HUES6 (cell line): Measurements from ENCODE around the gene NDE1.
"Not testable (repeated sequence)": the region's sequence is repeated elsewhere in the genome, so short reads cannot be mapped to it uniquely, and the experiment has no call there.

ENCODE experiments used
- H3K27ac ChIP-seq: 2 replicates; pipeline ENCODE4 v1.7.0; 2013; ENCODE audit warnings: low read depth, mild to moderate bottlenecking, low read length, inconsistent platforms
- H3K27me3 ChIP-seq: 2 replicates; pipeline ENCODE4 v1.6.1; 2013; ENCODE audit warnings: low read length; ENCODE audit not compliant: control insufficient read depth, insufficient read depth
- H3K36me3 ChIP-seq: 2 replicates; pipeline ENCODE4 v1.6.1; 2013; ENCODE audit warnings: low read length; ENCODE audit not compliant: control insufficient read depth, insufficient read depth
- H3K4me1 ChIP-seq: 2 replicates; pipeline ENCODE4 v1.6.1; 2013; ENCODE audit warnings: low read length; ENCODE audit not compliant: control insufficient read depth, insufficient read depth
- H3K4me3 ChIP-seq: 2 replicates; pipeline ENCODE4 v1.5.1; 2013; ENCODE audit warnings: low read depth, low read length
- H3K9ac ChIP-seq: one replicate; pipeline ENCODE4 v1.6.1; 2013; ENCODE audit warnings: mild to moderate bottlenecking, low read length
- H3K9me3 ChIP-seq: 2 replicates; pipeline ENCODE4 v1.6.1; 2013; ENCODE audit warnings: low read depth, low read length; ENCODE audit not compliant: control insufficient read depth, insufficient read depth

Gene NDE1

DNA sequence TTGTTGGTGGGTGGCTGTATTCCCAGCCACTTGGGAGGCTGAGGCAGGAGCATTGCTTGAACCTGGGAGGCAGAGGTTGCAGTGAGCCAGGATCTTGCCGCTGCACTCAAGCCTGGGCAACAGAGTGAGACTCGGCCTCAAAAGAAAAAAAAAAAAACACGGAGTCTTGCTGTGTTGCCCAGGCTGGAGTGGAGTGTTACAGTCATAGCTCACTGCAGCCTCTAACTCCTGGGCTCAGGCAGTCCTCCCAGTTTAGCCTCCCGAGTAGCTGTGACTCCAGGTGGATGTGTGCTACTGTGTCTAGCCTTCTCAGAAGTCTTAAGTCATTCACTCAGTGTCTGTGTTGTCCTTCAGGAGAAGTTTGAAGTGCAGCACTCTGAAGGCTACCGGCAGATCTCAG is 27.4 kb downstream of the NDE1 start:
- Histone ChIP-seq H3K9ac (no peak overlapping the region), H3K4me3 (no peak overlapping the region), H3K36me3 (peaks cover 34% of the 10 kb centered on the region), H3K9me3 (no peaks in the 10 kb centered on the region), H3K27ac (no peak overlapping the region), H3K27me3 (no peaks in the 10 kb centered on the region), H3K4me1 (peaks cover 8% of the 10 kb centered on the region; the same call in 1 of the 2 replicates)

DNA sequence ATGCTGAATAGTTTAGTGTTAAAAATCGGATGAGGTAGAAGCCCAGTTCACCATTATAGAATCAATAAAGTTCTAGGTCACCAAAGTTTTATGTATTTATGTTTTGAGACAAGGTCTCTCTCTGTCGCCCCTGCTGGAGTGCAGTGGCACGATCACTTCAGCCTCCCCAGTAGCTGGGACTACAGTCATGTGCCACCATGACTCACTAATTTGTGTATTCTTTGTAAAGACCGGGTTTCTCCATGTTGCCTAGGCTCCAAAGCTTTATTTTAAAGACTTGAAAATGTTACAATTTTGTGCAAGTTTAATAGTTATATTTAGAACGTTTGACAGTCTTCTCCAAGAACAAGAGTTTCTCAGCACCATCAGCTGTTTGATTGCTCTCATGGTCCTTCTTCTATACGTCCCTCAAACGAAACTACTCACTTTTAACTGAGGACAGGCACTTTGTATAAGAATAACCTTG is 32.1 kb downstream of the NDE1 start:
- no peaks in the 10 kb centered on the region for H3K9me3 ChIP-seq
- H3K4me3 ChIP-seq = no peak overlapping the region
- 0 out of 2 replicates have a peak, but pooled peaks cover 3% of the 10 kb centered on the region for H3K4me1 ChIP-seq
- peak overlapping the region; percentile 69 for H3K27ac ChIP-seq
- no peak overlapping the region for H3K9ac ChIP-seq
- H3K27me3 ChIP-seq = no peaks in the 10 kb centered on the region
- peaks cover 53% of the 10 kb centered on the region for H3K36me3 ChIP-seq

DNA sequence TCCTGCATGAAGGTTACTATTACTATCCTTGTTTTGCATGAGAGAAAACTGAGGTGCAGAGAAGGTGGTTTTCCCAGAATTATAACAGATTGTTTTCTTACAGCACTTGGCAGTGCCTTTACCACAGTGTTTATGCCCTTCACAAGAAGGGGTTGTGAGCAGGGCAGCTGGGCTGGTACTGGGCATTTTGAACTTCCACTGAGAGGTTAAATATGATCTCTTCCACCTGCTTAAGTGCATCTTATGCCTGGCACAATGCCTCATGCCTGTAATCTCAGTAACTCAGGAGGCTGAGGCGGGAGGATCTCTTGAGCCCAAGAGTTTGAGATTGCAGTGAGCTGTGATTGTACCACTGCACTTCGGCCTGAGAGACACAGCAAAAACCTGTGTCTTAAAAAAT is 36.2 kb downstream of the NDE1 start:
- Histone ChIP-seq H3K27ac (no peak overlapping the region), H3K4me3 (no peak overlapping the region), H3K27me3 (no peaks in the 10 kb centered on the region), H3K4me1 (0 out of 2 replicates have a peak, but pooled peaks cover 3% of the 10 kb centered on the region), H3K36me3 (peaks cover 57% of the 10 kb centered on the region), H3K9ac (no peak overlapping the region), H3K9me3 (no peaks in the 10 kb centered on the region)

- no peak overlapping the region for H3K4me3 ChIP-seq
- no peaks in the 10 kb centered on the region for H3K9me3 ChIP-seq
- H3K27me3 ChIP-seq = no peaks in the 10 kb centered on the region
- no peaks in the 10 kb centered on the region for H3K4me1 ChIP-seq
- no peak overlapping the region for H3K9ac ChIP-seq
- H3K27ac ChIP-seq = no peak overlapping the region
- peaks cover 78% of the 10 kb centered on the region for H3K36me3 ChIP-seq
Measured at GRCh38 chr16:15689290-15689689, 39.2 kb downstream of the NDE1 start.

DNA sequence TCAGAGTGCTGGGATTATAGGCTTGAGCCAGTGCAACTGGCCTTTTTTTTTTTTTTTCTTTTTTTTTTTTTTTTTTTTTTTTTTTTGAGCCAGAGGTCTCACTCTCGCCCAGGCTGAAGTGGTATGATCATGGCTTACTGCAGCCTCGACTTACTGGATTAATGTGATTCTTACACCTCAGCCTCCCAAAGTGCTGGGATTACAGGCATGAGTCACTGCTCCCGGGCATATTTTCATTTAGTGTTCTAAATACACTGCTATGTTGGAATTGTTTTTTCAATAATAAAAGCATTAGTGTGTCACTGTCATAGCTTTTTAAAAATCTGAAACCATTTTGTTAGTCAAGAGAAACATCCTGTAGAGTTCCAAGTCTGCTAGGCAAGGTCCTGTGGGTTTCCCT is 40.3 kb downstream of the NDE1 start:
- H3K9me3 ChIP-seq = no peaks in the 10 kb centered on the region
- H3K27me3 ChIP-seq = no peaks in the 10 kb centered on the region
- H3K9ac ChIP-seq = no peak overlapping the region
- peaks cover 83% of the 10 kb centered on the region for H3K36me3 ChIP-seq
- H3K4me3 ChIP-seq = no peak overlapping the region
- H3K27ac ChIP-seq = no peak overlapping the region
- H3K4me1 ChIP-seq = no peaks in the 10 kb centered on the region

DNA sequence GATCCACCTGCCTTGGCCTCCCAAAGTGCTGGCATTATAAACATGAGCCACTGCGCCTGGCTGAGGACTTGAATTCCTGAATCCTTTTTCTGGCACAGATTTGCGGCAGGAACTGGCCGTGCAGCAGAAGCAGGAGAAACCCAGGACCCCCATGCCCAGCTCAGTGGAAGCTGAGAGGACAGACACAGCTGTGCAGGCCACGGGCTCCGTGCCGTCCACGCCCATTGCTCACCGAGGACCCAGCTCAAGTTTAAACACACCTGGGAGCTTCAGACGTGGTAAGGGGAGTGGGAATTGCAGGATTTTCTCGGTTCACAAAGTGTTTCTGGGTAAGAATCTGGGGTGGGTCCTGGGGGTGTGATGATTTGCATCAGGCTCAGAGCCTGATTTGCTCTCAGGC is 41.0 kb downstream of the NDE1 start:
- Histone ChIP-seq H3K27me3 (no peaks in the 10 kb centered on the region), H3K9me3 (no peaks in the 10 kb centered on the region), H3K4me3 (no peak overlapping the region), H3K27ac (no peak overlapping the region), H3K36me3 (peaks cover 82% of the 10 kb centered on the region), H3K9ac (no peak overlapping the region), H3K4me1 (no peaks in the 10 kb centered on the region)

GRCh38 chr16:15692508-15692907 is 42.5 kb downstream of the NDE1 start:
- H3K27ac ChIP-seq, H3K4me3 ChIP-seq, H3K9ac ChIP-seq, H3K4me1 ChIP-seq, H3K27me3 ChIP-seq, H3K9me3 ChIP-seq: not testable (repeated sequence)
- peaks cover 81% of the 10 kb centered on the region for H3K36me3 ChIP-seq

GRCh38 chr16:15694499-15694898 is 44.5 kb downstream of the NDE1 start:
- Histone ChIP-seq H3K36me3 (peaks cover 82% of the 10 kb centered on the region), H3K9ac (no peak overlapping the region), H3K9me3 (no peaks in the 10 kb centered on the region), H3K4me3 (no peak overlapping the region), H3K27ac (no peak overlapping the region), H3K4me1 (no peaks in the 10 kb centered on the region), H3K27me3 (no peaks in the 10 kb centered on the region)

GRCh38 chr16:15699819-15700218 is 49.8 kb downstream of the NDE1 start:
- Histone ChIP-seq H3K4me1 (no peaks in the 10 kb centered on the region), H3K9ac (no peak overlapping the region), H3K36me3 (peaks cover 53% of the 10 kb centered on the region), H3K4me3 (no peak overlapping the region), H3K9me3 (no peaks in the 10 kb centered on the region), H3K27me3 (no peaks in the 10 kb centered on the region), H3K27ac (no peak overlapping the region)

- no peak overlapping the region for H3K27ac ChIP-seq
- no peak overlapping the region for H3K9ac ChIP-seq
- peaks cover 50% of the 10 kb centered on the region for H3K36me3 ChIP-seq
Measured at GRCh38 chr16:15701367-15701766, 51.3 kb downstream of the NDE1 start.

DNA sequence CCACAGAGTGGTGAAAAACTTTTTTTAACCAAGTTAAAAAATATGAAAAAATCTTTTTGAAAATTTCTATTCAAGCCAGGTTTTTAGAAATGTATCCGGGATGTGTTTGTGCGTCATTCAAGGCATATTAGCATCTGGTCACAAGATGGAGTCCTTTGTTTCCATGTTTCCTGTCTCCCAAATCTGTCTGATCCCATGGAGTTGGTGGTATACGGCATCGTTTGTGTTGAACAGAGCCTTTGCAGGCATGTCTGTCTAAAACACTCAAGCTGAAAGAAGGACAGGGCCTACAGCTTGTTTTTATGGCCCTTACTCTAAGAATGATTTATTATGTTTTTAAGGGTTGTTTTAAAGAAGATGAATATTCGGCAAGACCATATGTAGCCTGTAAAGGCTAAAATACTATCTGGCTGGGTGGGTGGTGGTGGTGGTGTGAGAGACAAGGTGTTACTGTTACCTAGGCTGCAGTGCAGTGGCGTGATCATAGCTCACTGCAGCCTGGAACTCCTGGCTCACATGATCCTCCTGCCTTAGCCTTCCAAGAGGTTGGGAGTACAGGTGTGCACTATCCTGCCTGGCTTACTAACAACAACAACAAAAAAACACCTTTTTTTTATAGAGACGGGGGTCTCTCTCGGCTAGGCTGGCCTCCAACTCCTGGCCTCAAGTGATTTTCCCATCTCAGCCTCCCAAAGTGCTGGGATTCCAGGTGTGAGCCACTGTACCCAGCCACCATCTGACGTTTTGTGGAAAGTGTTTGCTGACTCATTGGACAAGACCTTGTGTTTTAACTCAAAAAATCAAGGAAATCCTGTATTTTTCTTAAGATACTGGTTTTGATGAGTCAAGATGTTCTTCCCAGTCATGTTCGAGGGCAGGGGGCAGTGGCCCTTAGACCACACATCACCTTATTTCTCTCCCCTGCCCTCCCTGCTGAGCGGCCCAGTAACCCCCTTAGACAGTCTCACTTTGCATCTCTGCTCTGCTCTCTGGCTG is 52.2 kb downstream of the NDE1 start:
- Histone ChIP-seq H3K4me3 (no peak overlapping the region), H3K27ac (no peak overlapping the region), H3K36me3 (peaks cover 41% of the 10 kb centered on the region)

More at GRCh38 chr16:15701367-15701766, 51.3 kb downstream of the NDE1 start:
- H3K4me1 ChIP-seq = no peaks in the 10 kb centered on the region
- no peaks in the 10 kb centered on the region for H3K9me3 ChIP-seq
- no peak overlapping the region for H3K4me3 ChIP-seq
- H3K27me3 ChIP-seq = no peaks in the 10 kb centered on the region

More for the DNA sequence above, 52.2 kb downstream of the NDE1 start:
- Histone ChIP-seq H3K4me1 (no peaks in the 10 kb centered on the region), H3K9me3 (no peaks in the 10 kb centered on the region), H3K27me3 (no peaks in the 10 kb centered on the region), H3K9ac (no peak overlapping the region)
